Panc1 (cell line): ENCODE data around the gene YDJC. TPM values are rescaled to one million over a fixed set of nuclear protein-coding genes. Genes with fewer than 3 reads are reported as not detected.

Experiments used
- ATAC-seq: fragments of 200-7000 bp; cut with Tn5 transposase; 2 replicates; pipeline ENCODE4 v1.9.1; 2020; ENCODE audit warnings: mild to moderate bottlenecking, moderate library complexity
- BruUV-seq: library from RNA; stranded (reverse); fragments of 400-500 nt; replicated peaks from 2 replicates; lab custom pipeline; 2021; lab: Mats Ljungman, UMichigan
- CTCF ChIA-PET: fragments of 300-600 bp; sonication (Branson Sonifier 250); formaldehyde crosslinking; loops from one replicate; lab custom pipeline; 2022; ENCODE audit warnings: antibody characterized with exemption; lab: Charles Lee
- POLR2A ChIA-PET: fragments of 300-600 bp; sonication (Branson Sonifier 250); formaldehyde crosslinking; loops from one replicate; lab custom pipeline; 2022; ENCODE audit warnings: antibody characterized with exemption; lab: Charles Lee
- DNase-seq: peaks from one replicate; pipeline ENCODE4 v3.0.0-alpha.2; 2010; ENCODE audit warnings: low read depth, low spot score
- H3K27ac ChIP-seq: 2 replicates; pipeline ENCODE4 v1.5.1; 2011; ENCODE audit warnings: mild to moderate bottlenecking, low read length, inconsistent platforms
- H3K27me3 ChIP-seq: fragments of 200-500 bp; sonication (Bioruptor generic); 2 replicates; pipeline ENCODE4 v1.6.0; 2014; ENCODE audit warnings: low read length, inconsistent platforms; ENCODE audit not compliant: control insufficient read depth, insufficient read depth
- H3K36me3 ChIP-seq: fragments of 200-500 bp; sonication (Bioruptor generic); 2 replicates; pipeline ENCODE4 v1.5.1; 2014; ENCODE audit warnings: inconsistent platforms, mild to moderate bottlenecking, low read length, moderate library complexity; ENCODE audit not compliant: control insufficient read depth, insufficient read depth
- H3K4me1 ChIP-seq: 2 replicates; pipeline ENCODE4 v1.5.1; 2011; ENCODE audit warnings: inconsistent platforms, mild to moderate bottlenecking, low read length, moderate library complexity; ENCODE audit not compliant: control insufficient read depth, insufficient read depth
- H3K4me3 ChIP-seq, 2 experiments: 2 replicates each; pipeline ENCODE4 v1.5.1; 2011 to 2012; ENCODE audit warnings: low read depth in 2 of 2, low read length in 2 of 2, mild to moderate bottlenecking in 2 of 2, inconsistent platforms in 1 of 2, moderate library complexity in 1 of 2
- H3K9me3 ChIP-seq: fragments of 200-500 bp; sonication (Bioruptor generic); 2 replicates; pipeline ENCODE4 v1.5.1; 2014; ENCODE audit warnings: low read depth, mild to moderate bottlenecking, inconsistent platforms, low read length, moderate library complexity; ENCODE audit not compliant: control insufficient read depth, insufficient read depth
- POLR2AphosphoS5 ChIP-seq: IDR thresholded peaks from 2 replicates; pipeline ENCODE4 v1.6.1; 2012; ENCODE audit warnings: mild to moderate bottlenecking, low read depth, low read length, moderate library complexity
- SIN3A ChIP-seq: IDR thresholded peaks from 2 replicates; pipeline ENCODE4 v1.6.1; 2012; ENCODE audit warnings: low read depth, mild to moderate bottlenecking, low read length, moderate library complexity, borderline replicate concordance; ENCODE audit not compliant: insufficient read depth
- TCF7L2 ChIP-seq: IDR thresholded peaks from 2 replicates; pipeline ENCODE4 v1.6.1; 2011; ENCODE audit warnings: mild to moderate bottlenecking, low read depth, low read length, inconsistent platforms
- in situ Hi-C: cut with HindIII; loops from 2 replicates; pipeline ENCODE4 v1.10.0; 2016; ENCODE audit warnings: low sequenced_read_pairs, low pct_unique_long_range_greater_than_20kb
- intact Hi-C: fragments of 100-400 bp; cut with micrococcal nuclease; formaldehyde crosslinking; loops from one replicate; pipeline ENCODE4 v1.10.0; 2022; ENCODE audit not compliant: unreplicated experiment
- total RNA-seq: library from RNA; stranded (reverse); gene quantifications from one replicate; pipeline ENCODE4 v1.2.1, GENCODE V29; 2021; ENCODE audit not compliant: unreplicated experiment
- TF ChIP-seq, protein P1 (sequence below): fragments of 450-650 bp; IDR thresholded peaks from 2 replicates; pipeline ENCODE4 v1.5.1; 2017; ENCODE audit warnings: mild to moderate bottlenecking
- TF ChIP-seq, protein P2 (sequence below), 2 experiments: IDR thresholded peaks; 2 replicates each; pipeline ENCODE4 v1.6.1; 2011 to 2012; ENCODE audit warnings: low read depth in 2 of 2, control low read depth in 1 of 2, low read length in 1 of 2, mild to moderate bottlenecking in 1 of 2, moderate library complexity in 1 of 2; ENCODE audit not compliant: insufficient read depth in 1 of 2

YDJC gene
- total RNA-seq, 1 experiment from 2014 or later = 60.6 TPM

DNA sequence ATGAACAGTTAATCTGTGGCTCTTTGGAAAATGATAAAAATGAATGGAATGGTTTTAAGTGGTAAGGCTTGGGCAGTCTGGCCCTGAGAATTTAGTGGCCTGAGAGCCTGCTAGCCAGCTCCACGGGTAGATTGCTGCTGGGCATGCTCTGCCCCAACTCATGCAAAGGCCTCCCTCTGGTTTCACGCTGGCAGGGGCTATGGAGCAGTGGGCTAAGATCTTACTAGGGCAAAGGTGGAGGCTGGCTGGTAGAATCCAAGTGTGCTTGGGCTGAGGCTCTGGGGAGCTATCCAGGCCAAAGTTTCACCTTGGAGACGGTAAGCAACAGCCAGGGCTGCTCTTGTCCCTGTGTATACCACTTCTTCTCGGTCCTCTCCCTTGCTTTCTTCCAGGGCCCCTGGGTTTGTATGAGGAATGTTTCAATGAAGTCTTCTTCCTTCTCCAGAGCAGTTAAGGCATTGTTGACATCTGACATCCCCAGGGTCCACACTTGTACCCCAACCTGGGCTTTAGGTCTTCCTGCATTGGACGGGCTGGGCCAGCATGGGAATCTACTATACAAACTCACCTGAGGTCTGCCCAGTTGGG lies 34.9 kb downstream of the YDJC start:
- ChIA-PET CTCF (interaction anchor here (0.6 kb wide), 2 partner anchors 34 to 123 kb away, joined by 3 to 4 read pairs; no protein-coding TSS in a partner anchor), POLR2A (no interaction called here)
- H3K36me3 ChIP-seq = peaks cover 2% of the 10 kb centered on the region; the same call in 1 of the 2 replicates
- in situ Hi-C loops (no loop called here), intact Hi-C loops (loop anchor here (10.0 kb wide), 1 partner anchor 50 kb away; the partner anchor contains the start of gene SDF2L1)
- peaks cover 8% of the 10 kb centered on the region for H3K4me1 ChIP-seq
- DNase-seq = no peak
- BruUV-seq = no TSS peak
- TF ChIP-seq TCF7L2 = no peak
- no peak for TF ChIP-seq SIN3A
- no peak for TF ChIP-seq POLR2AphosphoS5
- TF ChIP-seq, protein P1, sequence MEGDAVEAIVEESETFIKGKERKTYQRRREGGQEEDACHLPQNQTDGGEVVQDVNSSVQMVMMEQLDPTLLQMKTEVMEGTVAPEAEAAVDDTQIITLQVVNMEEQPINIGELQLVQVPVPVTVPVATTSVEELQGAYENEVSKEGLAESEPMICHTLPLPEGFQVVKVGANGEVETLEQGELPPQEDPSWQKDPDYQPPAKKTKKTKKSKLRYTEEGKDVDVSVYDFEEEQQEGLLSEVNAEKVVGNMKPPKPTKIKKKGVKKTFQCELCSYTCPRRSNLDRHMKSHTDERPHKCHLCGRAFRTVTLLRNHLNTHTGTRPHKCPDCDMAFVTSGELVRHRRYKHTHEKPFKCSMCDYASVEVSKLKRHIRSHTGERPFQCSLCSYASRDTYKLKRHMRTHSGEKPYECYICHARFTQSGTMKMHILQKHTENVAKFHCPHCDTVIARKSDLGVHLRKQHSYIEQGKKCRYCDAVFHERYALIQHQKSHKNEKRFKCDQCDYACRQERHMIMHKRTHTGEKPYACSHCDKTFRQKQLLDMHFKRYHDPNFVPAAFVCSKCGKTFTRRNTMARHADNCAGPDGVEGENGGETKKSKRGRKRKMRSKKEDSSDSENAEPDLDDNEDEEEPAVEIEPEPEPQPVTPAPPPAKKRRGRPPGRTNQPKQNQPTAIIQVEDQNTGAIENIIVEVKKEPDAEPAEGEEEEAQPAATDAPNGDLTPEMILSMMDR = no peak
- no peak for ATAC-seq
- H3K4me3 ChIP-seq = no peak overlapping the region
- no peaks in the 10 kb centered on the region for H3K27me3 ChIP-seq
- no peaks in the 10 kb centered on the region for H3K9me3 ChIP-seq
- H3K27ac ChIP-seq = no peak overlapping the region

DNA sequence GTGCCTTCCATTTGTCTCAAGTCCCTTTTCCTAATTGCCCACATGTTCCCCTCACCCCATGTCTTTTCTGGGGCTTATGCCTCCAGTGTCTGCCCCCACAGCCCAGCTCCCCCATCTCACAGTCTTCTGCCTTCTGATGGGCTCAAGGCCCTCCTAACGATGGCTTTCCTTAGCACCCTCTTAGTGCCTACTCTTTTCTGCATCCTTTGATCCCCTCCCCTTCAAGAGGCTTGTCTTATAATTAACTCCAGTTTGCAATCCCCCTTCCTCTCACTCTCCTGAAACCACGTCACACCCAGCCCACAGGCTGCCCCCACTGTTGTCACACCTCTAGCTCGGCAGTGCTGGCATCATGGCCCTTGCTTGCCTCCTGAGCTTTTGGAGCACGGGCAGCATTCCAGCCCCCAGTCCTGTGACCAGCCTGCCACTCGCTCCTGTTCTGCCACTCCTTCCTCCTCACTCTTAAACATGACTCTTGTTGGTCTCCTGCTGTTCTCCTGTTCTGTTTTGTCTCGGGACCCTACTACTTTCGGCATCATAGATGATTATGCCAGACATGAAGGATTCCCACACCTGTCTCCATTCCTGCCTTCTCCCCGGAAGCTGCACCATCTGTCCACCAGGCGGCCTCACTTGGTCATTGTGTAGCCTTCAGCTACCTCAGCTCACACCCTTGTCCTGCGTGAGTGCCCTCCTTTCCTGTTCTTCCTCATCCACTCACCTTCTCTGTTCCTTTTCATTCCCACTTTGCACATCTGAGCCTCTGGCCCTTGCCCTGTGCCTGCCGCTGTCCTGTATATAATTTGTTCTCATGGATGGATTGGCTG lies 36.2 kb downstream of the YDJC start:
- CTCF ChIA-PET = interaction anchor here (0.9 kb wide), 1 partner anchor 53 kb away, joined by 3 read pairs; no protein-coding TSS in a partner anchor
- POLR2A ChIA-PET = no interaction called here
- Histone ChIP-seq H3K27me3 (no peaks in the 10 kb centered on the region), H3K4me3 (no peak overlapping the region), H3K27ac (no peak overlapping the region), H3K36me3 (peaks cover 2% of the 10 kb centered on the region; the same call in 1 of the 2 replicates), H3K9me3 (no peaks in the 10 kb centered on the region), H3K4me1 (peaks cover 8% of the 10 kb centered on the region)
- TSS peak; percentile 33 for BruUV-seq
- DNase-seq (no peak), ATAC-seq (peak; percentile 79)
- TF ChIP-seq, protein P1 = no peak; the same call in 1 of the 2 replicates
- TF ChIP-seq SIN3A (no peak), POLR2AphosphoS5 (no peak), TCF7L2 (no peak)
- TF ChIP-seq, protein P2, sequence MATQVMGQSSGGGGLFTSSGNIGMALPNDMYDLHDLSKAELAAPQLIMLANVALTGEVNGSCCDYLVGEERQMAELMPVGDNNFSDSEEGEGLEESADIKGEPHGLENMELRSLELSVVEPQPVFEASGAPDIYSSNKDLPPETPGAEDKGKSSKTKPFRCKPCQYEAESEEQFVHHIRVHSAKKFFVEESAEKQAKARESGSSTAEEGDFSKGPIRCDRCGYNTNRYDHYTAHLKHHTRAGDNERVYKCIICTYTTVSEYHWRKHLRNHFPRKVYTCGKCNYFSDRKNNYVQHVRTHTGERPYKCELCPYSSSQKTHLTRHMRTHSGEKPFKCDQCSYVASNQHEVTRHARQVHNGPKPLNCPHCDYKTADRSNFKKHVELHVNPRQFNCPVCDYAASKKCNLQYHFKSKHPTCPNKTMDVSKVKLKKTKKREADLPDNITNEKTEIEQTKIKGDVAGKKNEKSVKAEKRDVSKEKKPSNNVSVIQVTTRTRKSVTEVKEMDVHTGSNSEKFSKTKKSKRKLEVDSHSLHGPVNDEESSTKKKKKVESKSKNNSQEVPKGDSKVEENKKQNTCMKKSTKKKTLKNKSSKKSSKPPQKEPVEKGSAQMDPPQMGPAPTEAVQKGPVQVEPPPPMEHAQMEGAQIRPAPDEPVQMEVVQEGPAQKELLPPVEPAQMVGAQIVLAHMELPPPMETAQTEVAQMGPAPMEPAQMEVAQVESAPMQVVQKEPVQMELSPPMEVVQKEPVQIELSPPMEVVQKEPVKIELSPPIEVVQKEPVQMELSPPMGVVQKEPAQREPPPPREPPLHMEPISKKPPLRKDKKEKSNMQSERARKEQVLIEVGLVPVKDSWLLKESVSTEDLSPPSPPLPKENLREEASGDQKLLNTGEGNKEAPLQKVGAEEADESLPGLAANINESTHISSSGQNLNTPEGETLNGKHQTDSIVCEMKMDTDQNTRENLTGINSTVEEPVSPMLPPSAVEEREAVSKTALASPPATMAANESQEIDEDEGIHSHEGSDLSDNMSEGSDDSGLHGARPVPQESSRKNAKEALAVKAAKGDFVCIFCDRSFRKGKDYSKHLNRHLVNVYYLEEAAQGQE (IDR thresholded peaks at IDR 0.05; ENCODE audit: insufficient read depth in 1 of 2, low read depth in 2 of 2, low read length in 1 of 2) = no peak
- in situ Hi-C loops = no loop called here
- intact Hi-C loops = loop anchor here (10.0 kb wide), 1 partner anchor 51 kb away; the partner anchor contains the start of gene SDF2L1
